ENCODE results near the gene INSR. TPM values are rescaled to one million over a fixed set of nuclear protein-coding genes. Genes with fewer than 3 reads are reported as not detected.

The INSR gene
- total RNA-seq, 1 donor from 2014 or later, result 7.9 TPM

GRCh38 chr19:7250057-7250596, 44.1 kb downstream of the INSR start:
- H3K9ac ChIP-seq (ENCODE audit: low read length), result no peak overlapping the region
- no peak for DNase-seq (ENCODE audit: low read depth)
- H3K36me3 ChIP-seq (ENCODE audit: insufficient read depth, low read length), result no peaks in the 10 kb centered on the region
- no peaks in the 10 kb centered on the region for H3K36me3 Mint-ChIP-seq (ENCODE audit: low read depth, unreplicated experiment)
- H4K20me1 ChIP-seq (ENCODE audit: insufficient read depth, low read length), result no peaks in the 10 kb centered on the region
- no peak overlapping the region for H3K27ac ChIP-seq (ENCODE audit: low read depth, low read length)
- H3K4me1 ChIP-seq (ENCODE audit: insufficient read depth, low read length), result no peaks in the 10 kb centered on the region
- no peak overlapping the region for H3K4me3 Mint-ChIP-seq (ENCODE audit: unreplicated experiment)
- no peak overlapping the region for H2AFZ ChIP-seq (ENCODE audit: low read depth, low read length)
- H3K4me2 ChIP-seq (ENCODE audit: low read length), result no peak overlapping the region
- TF ChIP-seq CTCF (IDR thresholded peaks at IDR 0.05; ENCODE audit: insufficient read depth, low read depth, low read length) (no peak), EZH2 (IDR thresholded peaks at IDR 0.05; ENCODE audit: insufficient read depth, low read length) (no peak)
- peaks cover 2% of the 10 kb centered on the region for H3K4me1 Mint-ChIP-seq (ENCODE audit: low read depth, unreplicated experiment)
- H3K27me3 ChIP-seq (ENCODE audit: insufficient read depth, low read length), result no peaks in the 10 kb centered on the region
- H3K4me3 ChIP-seq (ENCODE audit: insufficient read depth, low read depth, low read length), result no peak overlapping the region
- no peaks in the 10 kb centered on the region for H3K27me3 Mint-ChIP-seq (ENCODE audit: low read depth, unreplicated experiment)
- H3K9me3 Mint-ChIP-seq (ENCODE audit: unreplicated experiment), result peaks cover 7% of the 10 kb centered on the region
- no peaks in the 10 kb centered on the region for H3K9me3 ChIP-seq (ENCODE audit: insufficient read depth, low read depth, low read length)
- no peak for FAIRE-seq
- H3K79me2 ChIP-seq (ENCODE audit: insufficient read depth, low read length), result no peaks in the 10 kb centered on the region
- no peak overlapping the region for H3K27ac Mint-ChIP-seq (ENCODE audit: unreplicated experiment)

- Histone ChIP-seq H3K27ac (ENCODE audit: low read depth, low read length) (no peak overlapping the region), H4K20me1 (ENCODE audit: insufficient read depth, low read length) (no peaks in the 10 kb centered on the region), H3K4me3 (ENCODE audit: insufficient read depth, low read depth, low read length) (no peak overlapping the region), H3K4me2 (ENCODE audit: low read length) (no peak overlapping the region), H2AFZ (ENCODE audit: low read depth, low read length) (no peak overlapping the region), H3K4me1 (ENCODE audit: insufficient read depth, low read length) (peaks cover 5% of the 10 kb centered on the region), H3K27me3 (ENCODE audit: insufficient read depth, low read length) (no peaks in the 10 kb centered on the region), H3K9me3 (ENCODE audit: insufficient read depth, low read depth, low read length) (no peaks in the 10 kb centered on the region), H3K36me3 (ENCODE audit: insufficient read depth, low read length) (no peaks in the 10 kb centered on the region), H3K79me2 (ENCODE audit: insufficient read depth, low read length) (no peaks in the 10 kb centered on the region), H3K9ac (ENCODE audit: low read length) (no peak overlapping the region)
- Mint-ChIP-seq H3K36me3 (ENCODE audit: low read depth, unreplicated experiment) (no peaks in the 10 kb centered on the region), H3K27me3 (ENCODE audit: low read depth, unreplicated experiment) (no peaks in the 10 kb centered on the region), H3K4me1 (ENCODE audit: low read depth, unreplicated experiment) (peaks cover 2% of the 10 kb centered on the region), H3K27ac (ENCODE audit: unreplicated experiment) (no peak overlapping the region), H3K9me3 (ENCODE audit: unreplicated experiment) (peaks cover 7% of the 10 kb centered on the region), H3K4me3 (ENCODE audit: unreplicated experiment) (peak overlapping the region; percentile 34)
- no peak for TF ChIP-seq EZH2 (IDR thresholded peaks at IDR 0.05; ENCODE audit: insufficient read depth, low read length)
- TF ChIP-seq CTCF (IDR thresholded peaks at IDR 0.05; ENCODE audit: insufficient read depth, low read depth, low read length), result no peak
- FAIRE-seq (no peak), DNase-seq (ENCODE audit: low read depth) (no peak)
These were observed 47.1 kb downstream of the INSR start for GRCh38 chr19:7247155-7247554.

- Histone ChIP-seq H3K36me3 (ENCODE audit: insufficient read depth, low read length) (no peaks in the 10 kb centered on the region), H3K9me3 (ENCODE audit: insufficient read depth, low read depth, low read length) (no peaks in the 10 kb centered on the region), H3K27me3 (ENCODE audit: insufficient read depth, low read length) (no peaks in the 10 kb centered on the region), H3K9ac (ENCODE audit: low read length) (no peak overlapping the region), H4K20me1 (ENCODE audit: insufficient read depth, low read length) (no peaks in the 10 kb centered on the region), H3K4me2 (ENCODE audit: low read length) (no peak overlapping the region), H3K4me1 (ENCODE audit: insufficient read depth, low read length) (peaks cover 5% of the 10 kb centered on the region), H3K4me3 (ENCODE audit: insufficient read depth, low read depth, low read length) (no peak overlapping the region), H2AFZ (ENCODE audit: low read depth, low read length) (no peak overlapping the region), H3K79me2 (ENCODE audit: insufficient read depth, low read length) (no peaks in the 10 kb centered on the region), H3K27ac (ENCODE audit: low read depth, low read length) (no peak overlapping the region)
- Mint-ChIP-seq H3K36me3 (ENCODE audit: low read depth, unreplicated experiment) (no peaks in the 10 kb centered on the region), H3K4me1 (ENCODE audit: low read depth, unreplicated experiment) (peaks cover 2% of the 10 kb centered on the region), H3K4me3 (ENCODE audit: unreplicated experiment) (no peak overlapping the region), H3K27ac (ENCODE audit: unreplicated experiment) (no peak overlapping the region), H3K27me3 (ENCODE audit: low read depth, unreplicated experiment) (no peaks in the 10 kb centered on the region), H3K9me3 (ENCODE audit: unreplicated experiment) (peaks cover 7% of the 10 kb centered on the region)
- FAIRE-seq, result no peak
- no peak for DNase-seq (ENCODE audit: low read depth)
- no peak for TF ChIP-seq CTCF (IDR thresholded peaks at IDR 0.05; ENCODE audit: insufficient read depth, low read depth, low read length)
- no peak for TF ChIP-seq EZH2 (IDR thresholded peaks at IDR 0.05; ENCODE audit: insufficient read depth, low read length)
These were observed 47.6 kb downstream of the INSR start for GRCh38 chr19:7246601-7247000.

All from astrocyte (in vitro differentiated cells and primary cell).